A549 (cell line): Measurements from ENCODE around the gene RYR1.

Source experiments
- CEBPB ChIP-seq, 2 experiments: fragments of >200 bp in 1 of 2; sonication (Bioruptor Twin) in 1 of 2; formaldehyde crosslinking in 1 of 2; IDR thresholded peaks; 2 replicates each; pipeline ENCODE4 v1.6.1; 2012 to 2016
- CHD2 ChIP-seq: fragments of 150-350 bp; IDR thresholded peaks from 2 replicates; pipeline ENCODE4 v1.6.1; 2014; ENCODE audit warnings: low read length; ENCODE audit not compliant: partially characterized antibody
- CTCF ChIP-seq: fragments of >200 bp; sonication (Bioruptor Twin); formaldehyde crosslinking; IDR thresholded peaks from 3 replicates; pipeline ENCODE4 v1.5.1; 2016
- EP300 ChIP-seq, 2 experiments: fragments of >200 bp; sonication (Bioruptor Twin); formaldehyde crosslinking; IDR thresholded peaks; 2 replicates in 1 of 2; 3 replicates in 1 of 2; pipeline ENCODE4 v1.6.1; 2016 to 2017
- FOSB ChIP-seq: fragments of 250-450 bp; sonication (Bioruptor Pico); IDR thresholded peaks from 2 replicates; pipeline ENCODE4 v1.5.0; 2020; ENCODE audit warnings: mild to moderate bottlenecking, moderate library complexity
- MAFK ChIP-seq: fragments of 450-650 bp; IDR thresholded peaks from 2 replicates; pipeline ENCODE4 v1.6.1; 2014; ENCODE audit not compliant: partially characterized antibody
- POLR2A ChIP-seq: IDR thresholded peaks from 2 replicates; pipeline ENCODE4 v1.6.1; 2012; ENCODE audit warnings: mild to moderate bottlenecking, low read length
- RCOR1 ChIP-seq: fragments of 150-350 bp; IDR thresholded peaks from 2 replicates; pipeline ENCODE4 v1.6.1; 2014; ENCODE audit warnings: antibody characterized with exemption, low read length, low read depth
- TF ChIP-seq, protein P1 (sequence below): IDR thresholded peaks from 2 replicates; pipeline ENCODE4 v1.6.1; 2012

GRCh38 chr19:38606131-38606530 is 172.6 kb downstream of the RYR1 start:
- TF ChIP-seq MAFK (no peak), CTCF (no peak), POLR2A (no peak), CEBPB (IDR thresholded peaks at IDR 0.05) (no peak), CHD2 (no peak), FOSB (no peak), RCOR1 (no peak), EP300 (IDR thresholded peaks at IDR 0.05) (no peak)
- TF ChIP-seq, protein P1, sequence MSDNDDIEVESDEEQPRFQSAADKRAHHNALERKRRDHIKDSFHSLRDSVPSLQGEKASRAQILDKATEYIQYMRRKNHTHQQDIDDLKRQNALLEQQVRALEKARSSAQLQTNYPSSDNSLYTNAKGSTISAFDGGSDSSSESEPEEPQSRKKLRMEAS: no peak
